GM18907 (cell line): ENCODE measurements around the gene STPG3.

Source experiments
- ATAC-seq: cut with Tn5 transposase; IDR thresholded peaks from one replicate; pipeline ENCODE4 v1.9.1; 2021; ENCODE audit warnings: mild to moderate bottlenecking, moderate library complexity; ENCODE audit not compliant: unreplicated experiment

Gene STPG3

DNA sequence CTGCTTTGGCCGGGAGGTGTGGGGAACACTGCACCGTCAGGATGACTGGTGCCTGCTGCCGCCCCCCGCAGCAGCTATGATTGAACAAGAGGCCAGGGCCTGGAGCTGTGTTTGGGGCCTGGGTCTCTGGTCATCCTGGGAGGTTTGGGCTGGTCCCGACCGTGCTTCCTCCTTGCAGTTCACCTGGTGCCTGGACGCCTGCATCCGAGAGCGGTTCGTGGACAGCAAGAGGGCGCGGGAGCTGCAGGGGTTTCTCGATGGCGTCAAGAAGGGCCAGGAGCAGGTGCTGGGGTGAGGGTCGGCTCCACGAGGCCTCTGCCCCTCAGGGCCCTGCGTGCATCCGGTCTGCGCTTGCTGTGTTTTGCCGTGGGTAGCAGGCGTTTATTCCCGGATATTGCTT, 13.0 kb downstream of the STPG3 start:
- no peak for ATAC-seq

DNA sequence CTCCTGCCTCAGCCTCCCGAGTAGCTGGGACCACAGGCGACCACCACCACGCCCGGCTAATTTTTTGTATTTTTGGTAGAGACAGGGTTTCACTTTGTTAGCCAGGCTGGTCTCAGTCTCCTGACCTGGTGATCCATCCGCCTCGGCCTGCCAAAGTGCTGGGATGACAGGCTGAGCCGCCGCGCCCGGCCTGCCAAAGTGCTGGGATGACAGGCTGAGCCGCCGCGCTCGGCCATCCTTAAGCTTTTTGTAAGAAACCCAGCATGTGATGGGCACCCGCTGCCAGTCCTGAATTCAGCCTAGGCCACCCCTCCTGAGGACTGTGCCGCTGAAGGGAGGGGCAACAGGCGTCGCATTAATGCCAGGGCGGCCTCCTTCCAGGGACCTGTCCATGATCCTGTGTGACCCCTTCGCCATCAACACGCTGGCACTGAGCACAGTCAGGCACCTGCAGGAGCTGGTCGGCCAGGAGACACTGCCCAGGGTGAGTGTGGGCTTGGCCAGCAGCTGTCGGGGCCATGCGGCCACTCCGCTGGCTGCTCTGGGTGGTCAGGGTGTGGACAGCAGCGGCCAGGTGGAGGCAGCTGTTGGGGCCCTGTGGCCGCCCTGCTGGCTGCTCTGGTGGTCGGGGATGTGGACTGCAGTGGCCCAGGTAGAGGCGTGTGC, 14.5 kb downstream of the STPG3 start:
- no peak for ATAC-seq

- ATAC-seq, result no peak
These were observed 15.1 kb downstream of the STPG3 start for GRCh38 chr9:137266162-137266527.

GRCh38 chr9:137266585-137267453, 15.7 kb downstream of the STPG3 start:
- ATAC-seq, result no peak

GRCh38 chr9:137267933-137268355, 16.9 kb downstream of the STPG3 start:
- ATAC-seq, result no peak

DNA sequence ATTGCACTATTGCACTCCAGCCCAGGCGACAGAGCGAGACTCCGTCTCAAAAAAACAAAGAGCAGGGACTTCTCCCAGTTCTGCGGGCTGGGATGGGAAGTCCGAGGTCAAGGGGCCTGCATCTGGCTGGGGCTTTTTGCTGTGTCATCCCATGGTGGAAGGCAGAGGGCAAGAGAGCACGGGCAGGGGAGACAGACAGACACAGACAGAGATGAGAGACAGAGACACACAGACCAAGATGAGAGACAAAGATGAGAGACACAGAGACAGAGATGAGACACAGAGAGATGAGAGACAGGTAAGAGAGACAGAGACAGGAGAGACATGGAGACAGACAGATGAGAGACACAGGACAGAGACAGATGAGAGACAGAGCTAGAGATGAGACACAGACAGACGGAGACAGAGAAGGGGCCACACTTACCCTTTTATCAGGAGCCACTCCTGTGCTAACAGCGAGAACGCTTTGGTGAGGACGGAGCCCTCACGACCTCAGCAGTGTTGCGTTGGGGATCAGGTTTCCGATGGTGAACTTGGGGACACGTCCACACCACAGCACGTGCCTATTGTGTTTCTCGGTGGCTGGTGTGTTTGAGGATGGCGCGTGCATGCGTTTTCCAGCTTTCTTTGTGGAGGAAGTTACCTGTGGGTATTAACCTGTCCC, 17.6 kb downstream of the STPG3 start:
- no peak for ATAC-seq

GRCh38 chr9:137269231-137269772, 18.2 kb downstream of the STPG3 start:
- no peak for ATAC-seq

- no peak for ATAC-seq
These were observed 20.0 kb downstream of the STPG3 start for GRCh38 chr9:137270929-137271695.

DNA sequence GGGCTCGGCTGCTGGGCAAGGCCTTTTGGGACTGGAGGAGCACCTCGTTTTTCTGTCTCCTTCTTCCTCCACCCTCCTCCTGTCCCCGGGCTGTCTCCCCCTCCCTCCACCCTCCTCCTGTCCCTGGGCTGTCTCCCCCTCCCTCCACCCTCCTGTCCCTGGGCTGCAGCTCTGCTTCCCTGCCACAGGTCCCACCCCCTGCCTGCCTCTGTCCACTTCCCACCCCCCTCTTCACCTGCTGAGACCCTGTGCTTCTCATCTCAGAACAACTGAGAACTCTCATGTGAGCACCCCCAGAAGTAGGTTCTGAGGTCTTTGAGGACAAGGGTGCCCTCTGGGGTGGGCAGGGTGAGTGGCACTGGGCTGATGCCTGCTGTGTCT, 20.6 kb downstream of the STPG3 start:
- ATAC-seq, result no peak

GRCh38 chr9:137272241-137273094, 21.4 kb downstream of the STPG3 start:
- no peak for ATAC-seq

- no peak for ATAC-seq
These were observed 22.0 kb downstream of the STPG3 start for GRCh38 chr9:137273095-137273490.

DNA sequence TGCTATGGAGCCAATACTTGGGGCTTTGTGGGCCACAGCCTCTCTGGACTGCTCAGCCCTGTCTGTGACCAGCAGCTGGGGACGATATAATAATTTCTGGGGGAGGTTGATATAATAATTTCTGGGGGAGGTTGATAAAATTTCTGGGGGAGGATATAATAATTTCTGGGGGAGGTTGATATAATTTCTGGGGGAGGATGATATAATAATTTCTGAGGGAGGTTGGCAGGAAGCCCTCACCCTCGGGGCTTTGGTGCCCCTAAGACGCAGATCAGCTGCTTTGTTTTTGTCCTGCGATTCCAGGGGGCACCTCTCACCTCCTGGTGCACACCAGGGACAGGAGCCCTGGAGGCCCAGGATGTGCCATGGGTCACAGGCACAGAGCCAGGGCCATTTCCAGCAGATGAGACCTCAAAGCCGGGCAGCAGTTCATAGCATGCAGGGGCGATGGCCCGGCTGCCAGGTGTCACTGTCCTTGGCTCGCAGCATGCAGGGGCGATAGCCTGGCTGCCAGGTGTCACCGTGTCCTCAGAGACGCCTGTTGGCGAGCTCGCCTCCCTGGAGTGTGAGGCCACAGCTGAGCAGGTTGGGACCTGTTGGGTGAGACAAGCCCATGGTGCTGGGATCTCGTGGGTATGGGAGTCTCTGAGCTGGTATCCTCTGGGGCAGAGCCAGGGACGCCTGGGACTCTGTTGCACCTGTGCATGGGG, 22.7 kb downstream of the STPG3 start:
- no peak for ATAC-seq

- no peak for ATAC-seq
These were observed 24.1 kb downstream of the STPG3 start for GRCh38 chr9:137275203-137275587.

GRCh38 chr9:137275588-137276472, 24.7 kb downstream of the STPG3 start:
- no peak for ATAC-seq

DNA sequence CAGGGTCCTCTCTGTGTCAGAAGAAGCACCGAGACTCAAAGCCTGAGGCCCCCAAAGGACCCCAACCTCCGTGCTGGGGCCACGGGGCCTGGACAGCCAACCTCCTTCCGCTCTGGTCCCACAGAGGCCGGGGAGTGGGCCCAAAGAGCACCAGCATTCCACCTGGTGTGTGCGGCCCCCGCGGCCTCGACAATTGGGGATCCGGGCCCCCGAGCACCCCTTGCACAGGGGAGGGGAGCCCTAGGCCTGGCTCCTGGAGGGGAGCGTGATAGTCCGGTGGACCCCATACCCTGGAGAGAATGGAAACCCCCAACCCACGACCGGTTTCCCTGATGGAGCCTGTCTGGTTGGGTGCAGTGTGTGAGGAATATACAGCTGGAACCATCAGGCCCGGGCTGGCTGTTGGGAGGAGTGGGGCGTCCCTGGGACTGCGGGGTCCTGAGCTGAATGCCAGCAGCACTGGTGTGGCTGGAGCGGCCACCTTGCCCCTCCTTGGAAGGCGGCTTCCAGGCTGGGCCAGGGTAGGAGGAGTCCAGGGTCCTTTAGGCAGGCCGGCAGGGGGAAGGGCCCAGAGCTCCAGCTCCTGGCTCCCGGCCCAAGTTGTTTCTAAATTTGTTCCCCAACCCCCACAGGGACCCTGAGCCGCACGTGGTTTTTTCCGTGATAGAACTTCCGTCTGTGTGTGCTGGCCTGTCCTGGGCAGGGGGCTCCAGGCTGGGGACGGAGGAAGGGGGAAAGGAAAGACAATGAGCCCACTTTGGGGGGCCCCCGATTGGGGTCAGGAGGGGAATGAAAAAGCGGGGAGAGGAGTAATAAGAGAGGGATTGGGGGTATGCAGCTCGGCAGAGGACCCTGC, 25.6 kb downstream of the STPG3 start:
- peak; percentile 4 for ATAC-seq

DNA sequence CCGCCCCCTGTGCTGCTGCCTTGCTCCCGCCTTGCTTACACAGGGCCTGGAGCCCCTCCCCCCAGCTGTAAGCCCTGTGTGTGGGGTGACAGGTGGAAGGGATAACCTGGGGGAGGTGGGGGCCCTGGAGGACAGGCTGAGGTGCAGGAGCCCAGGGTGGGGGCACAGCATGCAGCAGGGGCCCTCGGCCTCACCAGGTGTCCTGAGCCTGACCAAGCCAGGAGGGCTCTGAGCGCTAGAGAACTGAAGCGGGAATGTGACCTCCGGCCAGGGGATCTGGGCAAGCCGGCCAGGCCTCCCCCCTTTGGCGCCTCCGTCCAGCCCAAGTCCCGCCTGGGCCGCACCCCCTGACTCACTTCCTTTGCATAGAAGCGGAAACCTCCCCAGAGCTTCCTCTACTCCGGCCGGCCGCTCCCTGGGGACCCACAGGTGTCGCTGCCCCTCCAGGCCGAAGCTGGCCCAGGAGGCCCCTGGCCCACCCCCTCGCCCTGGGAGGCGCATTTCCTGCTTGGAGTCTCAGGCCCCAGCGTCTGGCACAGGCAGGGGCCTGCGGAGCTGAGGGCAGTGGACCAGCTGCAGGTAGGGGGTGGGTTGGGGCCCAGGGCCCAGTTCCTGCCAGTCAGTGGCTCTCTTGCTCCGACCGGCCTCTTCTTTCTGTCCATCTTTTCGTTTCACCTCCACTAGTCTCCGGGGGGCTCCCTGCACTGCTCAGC, 26.4 kb downstream of the STPG3 start, which contains the start of gene TOR4A:
TSS of gene TOR4A (plus strand) at position 398 of the 713 bp plus-strand sequence. CDS start 964 bp downstream, outside the sequence.
- peak; percentile 69 for ATAC-seq
